GM21447 (cell line): ENCODE results near the gene CPED1.

Source experiments
- ATAC-seq: cut with Tn5 transposase; IDR thresholded peaks from one replicate; pipeline ENCODE4 v1.9.1; 2021; ENCODE audit not compliant: unreplicated experiment

The CPED1 gene

GRCh38 chr7:120988591-120989256 is at the start of gene CPED1:
Gene CPED1 (plus strand): TSS chr7:120988711. CDS start chr7:120989622, 911 bp downstream.
- ATAC-seq, result peak; percentile 46

GRCh38 chr7:120939345-120939744 is 49.2 kb upstream of the CPED1 start:
- ATAC-seq, result no peak

GRCh38 chr7:120941064-120941463 is 47.4 kb upstream of the CPED1 start:
- ATAC-seq, result no peak

- ATAC-seq, result no peak
These were observed 46.7 kb upstream of the CPED1 start for GRCh38 chr7:120941856-120942255.

- no peak for ATAC-seq
These were observed 45.6 kb upstream of the CPED1 start for GRCh38 chr7:120942861-120943260.

GRCh38 chr7:120944826-120945562 is 43.5 kb upstream of the CPED1 start:
- no peak for ATAC-seq

GRCh38 chr7:120947980-120948379 is 40.5 kb upstream of the CPED1 start:
- ATAC-seq, result no peak

GRCh38 chr7:120949393-120949911 is 39.1 kb upstream of the CPED1 start:
- no peak for ATAC-seq

GRCh38 chr7:120949998-120950538 is 38.4 kb upstream of the CPED1 start:
- no peak for ATAC-seq

GRCh38 chr7:120950539-120951308 is 37.8 kb upstream of the CPED1 start, which contains the start of gene ING3:
Gene ING3 (plus strand): TSS chr7:120950777. CDS start chr7:120950897, 120 bp downstream.
- peak; percentile 96 for ATAC-seq

GRCh38 chr7:120951309-120951699 is 37.2 kb upstream of the CPED1 start:
- no peak for ATAC-seq

- no peak for ATAC-seq
These were observed 36.7 kb upstream of the CPED1 start for GRCh38 chr7:120951826-120952225.

- peak; percentile 25 for ATAC-seq
These were observed 32.8 kb upstream of the CPED1 start for GRCh38 chr7:120955577-120956149.

GRCh38 chr7:120959929-120960484 is 28.5 kb upstream of the CPED1 start:
- no peak for ATAC-seq

GRCh38 chr7:120960714-120961113 is 27.8 kb upstream of the CPED1 start:
- ATAC-seq, result no peak

- no peak for ATAC-seq
These were observed 26.8 kb upstream of the CPED1 start for GRCh38 chr7:120961638-120962173.

GRCh38 chr7:120964088-120964487 is 24.4 kb upstream of the CPED1 start:
- ATAC-seq, result no peak

- ATAC-seq, result no peak
These were observed 21.6 kb upstream of the CPED1 start for GRCh38 chr7:120966961-120967360.

GRCh38 chr7:120973849-120974248 is 14.7 kb upstream of the CPED1 start:
- ATAC-seq, result no peak
